SK-N-SH treated with all-trans-retinoic acid at 6 μM for 48 hours (cell line): ENCODE results near the gene CAPN13.

ENCODE experiments used
- ATAC-seq: fragments of 200-7000 bp; cut with Tn5 transposase; 3 replicates; pipeline ENCODE4 v1.9.1; 2020; ENCODE audit warnings: mild to moderate bottlenecking, moderate library complexity
- BACH2 ChIP-seq: fragments of 250-450 bp; sonication (Bioruptor Pico); IDR thresholded peaks from 2 replicates; pipeline ENCODE4 v1.9.0; 2021; ENCODE audit warnings: mild to moderate bottlenecking, borderline replicate concordance
- CSDC2 ChIP-seq: fragments of 250-450 bp; sonication (Bioruptor Pico); IDR thresholded peaks from 2 replicates; pipeline ENCODE4 v1.5.0; 2020; ENCODE audit warnings: mild to moderate bottlenecking, moderate library complexity
- ESRRG ChIP-seq: fragments of 250-450 bp; sonication (Bioruptor Pico); IDR thresholded peaks from 2 replicates; pipeline ENCODE4 v1.6.1; 2021; ENCODE audit warnings: mild to moderate bottlenecking
- GLIS3 ChIP-seq: fragments of 250-450 bp; sonication (Bioruptor Pico); IDR thresholded peaks from 2 replicates; pipeline ENCODE4 v1.5.0; 2020; ENCODE audit warnings: mild to moderate bottlenecking, moderate library complexity
- ISL1 ChIP-seq: fragments of 250-450 bp; sonication (Bioruptor Pico); IDR thresholded peaks from 2 replicates; pipeline ENCODE4 v2.1.2; 2022; ENCODE audit warnings: mild to moderate bottlenecking, moderate library complexity
- OSR1 ChIP-seq: fragments of 250-450 bp; sonication (Bioruptor Pico); IDR thresholded peaks from 2 replicates; pipeline ENCODE4 v1.8.0; 2022; ENCODE audit warnings: moderate library complexity, mild to moderate bottlenecking, inconsistent platforms
- PATZ1 ChIP-seq: fragments of 250-450 bp; sonication (Bioruptor Pico); IDR thresholded peaks from 2 replicates; pipeline ENCODE4 v1.8.0; 2020; ENCODE audit warnings: mild to moderate bottlenecking, moderate library complexity, borderline replicate concordance
- PPARA ChIP-seq: fragments of 250-450 bp; sonication (Bioruptor Pico); IDR thresholded peaks from 2 replicates; pipeline ENCODE4 v1.5.0; 2020; ENCODE audit warnings: mild to moderate bottlenecking, borderline replicate concordance
- RARB ChIP-seq: fragments of 250-450 bp; sonication (Bioruptor Pico); IDR thresholded peaks from 2 replicates; pipeline ENCODE4 v1.8.0; 2021; ENCODE audit warnings: mild to moderate bottlenecking, moderate library complexity
- SNAI2 ChIP-seq: fragments of 250-450 bp; sonication (Bioruptor Pico); IDR thresholded peaks from 2 replicates; pipeline ENCODE4 v1.5.0; 2020; ENCODE audit warnings: mild to moderate bottlenecking, moderate library complexity
- TCF4 ChIP-seq: fragments of 250-450 bp; sonication (Bioruptor Pico); IDR thresholded peaks from 2 replicates; pipeline ENCODE4 v1.8.0; 2021; ENCODE audit warnings: mild to moderate bottlenecking, moderate library complexity, borderline replicate concordance
- TOX ChIP-seq: fragments of 250-450 bp; sonication (Bioruptor Pico); IDR thresholded peaks from 2 replicates; pipeline ENCODE4 v1.8.0; 2021; ENCODE audit warnings: mild to moderate bottlenecking, moderate library complexity, borderline replicate concordance
- ZC3H10 ChIP-seq: fragments of 250-450 bp; sonication (Bioruptor Pico); IDR thresholded peaks from 2 replicates; pipeline ENCODE4 v1.5.1; 2021; ENCODE audit warnings: mild to moderate bottlenecking, moderate library complexity
- ZFP3 ChIP-seq: fragments of 250-450 bp; sonication (Bioruptor Pico); IDR thresholded peaks from 2 replicates; pipeline ENCODE4 v1.5.0; 2020; ENCODE audit warnings: mild to moderate bottlenecking, moderate library complexity
- ZFP30 ChIP-seq: fragments of 450-650 bp; formaldehyde crosslinking; IDR thresholded peaks from 2 replicates; pipeline ENCODE4 v1.5.0; 2022; ENCODE audit warnings: mild to moderate bottlenecking, moderate library complexity
- ZNF565 ChIP-seq: fragments of 450-650 bp; formaldehyde crosslinking; conservative IDR thresholded peaks from 2 replicates; pipeline ENCODE4 v1.5.0; 2020; ENCODE audit warnings: low read depth, mild to moderate bottlenecking, moderate library complexity
- ZNF70 ChIP-seq: fragments of 450-650 bp; formaldehyde crosslinking; IDR thresholded peaks from 2 replicates; pipeline ENCODE4 v1.5.0; 2020; ENCODE audit warnings: mild to moderate bottlenecking, moderate library complexity
- TF ChIP-seq, protein P1 (sequence below): fragments of 250-450 bp; sonication (Bioruptor Pico); IDR thresholded peaks from 2 replicates; pipeline ENCODE4 v1.8.0; 2021; ENCODE audit warnings: low read depth, mild to moderate bottlenecking, moderate library complexity, borderline replicate concordance
- TF ChIP-seq, protein P2 (sequence below): fragments of 250-450 bp; sonication (Bioruptor Pico); IDR thresholded peaks from 2 replicates; pipeline ENCODE4 v1.5.0; 2020; ENCODE audit warnings: mild to moderate bottlenecking, moderate library complexity
- TF ChIP-seq, protein P3 (sequence below): fragments of 250-450 bp; sonication (Bioruptor Pico); IDR thresholded peaks from 2 replicates; pipeline ENCODE4 v1.5.1; 2021; ENCODE audit warnings: mild to moderate bottlenecking, moderate library complexity
- TF ChIP-seq, protein P4 (sequence below): fragments of 250-450 bp; sonication (Bioruptor Pico); IDR thresholded peaks from 2 replicates; pipeline ENCODE4 v1.5.1; 2020; ENCODE audit warnings: low read depth, mild to moderate bottlenecking, moderate library complexity

CAPN13 gene

DNA sequence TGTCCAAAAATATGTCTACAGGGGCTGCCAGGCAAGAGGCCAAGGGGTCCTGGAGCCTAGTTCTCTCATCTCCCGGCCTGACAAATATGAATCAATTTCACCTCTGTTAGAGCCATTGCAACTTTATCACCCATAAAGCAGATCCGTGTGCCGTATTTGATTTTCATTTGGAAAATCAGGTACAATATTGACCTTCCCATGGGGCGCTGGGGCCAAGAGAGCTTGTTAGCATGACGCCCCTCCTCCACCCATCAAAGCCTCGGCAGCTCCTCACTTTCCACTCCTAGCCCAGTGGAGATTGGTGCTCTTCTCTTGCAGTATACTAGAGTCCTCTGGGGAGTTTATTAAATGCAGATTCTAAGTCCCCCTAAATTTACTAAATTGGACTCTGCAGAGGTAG lies 96.8 kb downstream of the CAPN13 start:
- TF ChIP-seq RARB (CRISPR knock-in tag), result no peak
- TF ChIP-seq ESRRG (CRISPR knock-in tag), result no peak
- TF ChIP-seq, protein P1, sequence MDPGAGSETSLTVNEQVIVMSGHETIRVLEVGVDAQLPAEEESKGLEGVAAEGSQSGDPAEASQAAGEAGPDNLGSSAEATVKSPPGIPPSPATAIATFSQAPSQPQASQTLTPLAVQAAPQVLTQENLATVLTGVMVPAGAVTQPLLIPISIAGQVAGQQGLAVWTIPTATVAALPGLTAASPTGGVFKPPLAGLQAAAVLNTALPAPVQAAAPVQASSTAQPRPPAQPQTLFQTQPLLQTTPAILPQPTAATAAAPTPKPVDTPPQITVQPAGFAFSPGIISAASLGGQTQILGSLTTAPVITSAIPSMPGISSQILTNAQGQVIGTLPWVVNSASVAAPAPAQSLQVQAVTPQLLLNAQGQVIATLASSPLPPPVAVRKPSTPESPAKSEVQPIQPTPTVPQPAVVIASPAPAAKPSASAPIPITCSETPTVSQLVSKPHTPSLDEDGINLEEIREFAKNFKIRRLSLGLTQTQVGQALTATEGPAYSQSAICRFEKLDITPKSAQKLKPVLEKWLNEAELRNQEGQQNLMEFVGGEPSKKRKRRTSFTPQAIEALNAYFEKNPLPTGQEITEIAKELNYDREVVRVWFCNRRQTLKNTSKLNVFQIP (CRISPR knock-in tag), result no peak
- TF ChIP-seq ZNF565 (CRISPR knock-in tag), result no peak
- TF ChIP-seq BACH2 (CRISPR knock-in tag), result no peak
- TF ChIP-seq SNAI2 (CRISPR knock-in tag), result no peak
- TF ChIP-seq ZFP30, result no peak
- TF ChIP-seq PPARA (CRISPR knock-in tag), result no peak
- no peak for TF ChIP-seq ISL1 (CRISPR knock-in tag)
- TF ChIP-seq, protein P2, sequence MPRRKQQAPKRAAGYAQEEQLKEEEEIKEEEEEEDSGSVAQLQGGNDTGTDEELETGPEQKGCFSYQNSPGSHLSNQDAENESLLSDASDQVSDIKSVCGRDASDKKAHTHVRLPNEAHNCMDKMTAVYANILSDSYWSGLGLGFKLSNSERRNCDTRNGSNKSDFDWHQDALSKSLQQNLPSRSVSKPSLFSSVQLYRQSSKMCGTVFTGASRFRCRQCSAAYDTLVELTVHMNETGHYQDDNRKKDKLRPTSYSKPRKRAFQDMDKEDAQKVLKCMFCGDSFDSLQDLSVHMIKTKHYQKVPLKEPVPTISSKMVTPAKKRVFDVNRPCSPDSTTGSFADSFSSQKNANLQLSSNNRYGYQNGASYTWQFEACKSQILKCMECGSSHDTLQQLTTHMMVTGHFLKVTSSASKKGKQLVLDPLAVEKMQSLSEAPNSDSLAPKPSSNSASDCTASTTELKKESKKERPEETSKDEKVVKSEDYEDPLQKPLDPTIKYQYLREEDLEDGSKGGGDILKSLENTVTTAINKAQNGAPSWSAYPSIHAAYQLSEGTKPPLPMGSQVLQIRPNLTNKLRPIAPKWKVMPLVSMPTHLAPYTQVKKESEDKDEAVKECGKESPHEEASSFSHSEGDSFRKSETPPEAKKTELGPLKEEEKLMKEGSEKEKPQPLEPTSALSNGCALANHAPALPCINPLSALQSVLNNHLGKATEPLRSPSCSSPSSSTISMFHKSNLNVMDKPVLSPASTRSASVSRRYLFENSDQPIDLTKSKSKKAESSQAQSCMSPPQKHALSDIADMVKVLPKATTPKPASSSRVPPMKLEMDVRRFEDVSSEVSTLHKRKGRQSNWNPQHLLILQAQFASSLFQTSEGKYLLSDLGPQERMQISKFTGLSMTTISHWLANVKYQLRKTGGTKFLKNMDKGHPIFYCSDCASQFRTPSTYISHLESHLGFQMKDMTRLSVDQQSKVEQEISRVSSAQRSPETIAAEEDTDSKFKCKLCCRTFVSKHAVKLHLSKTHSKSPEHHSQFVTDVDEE (CRISPR knock-in tag), result no peak
- TF ChIP-seq PATZ1 (CRISPR knock-in tag), result no peak
- TF ChIP-seq, protein P3, sequence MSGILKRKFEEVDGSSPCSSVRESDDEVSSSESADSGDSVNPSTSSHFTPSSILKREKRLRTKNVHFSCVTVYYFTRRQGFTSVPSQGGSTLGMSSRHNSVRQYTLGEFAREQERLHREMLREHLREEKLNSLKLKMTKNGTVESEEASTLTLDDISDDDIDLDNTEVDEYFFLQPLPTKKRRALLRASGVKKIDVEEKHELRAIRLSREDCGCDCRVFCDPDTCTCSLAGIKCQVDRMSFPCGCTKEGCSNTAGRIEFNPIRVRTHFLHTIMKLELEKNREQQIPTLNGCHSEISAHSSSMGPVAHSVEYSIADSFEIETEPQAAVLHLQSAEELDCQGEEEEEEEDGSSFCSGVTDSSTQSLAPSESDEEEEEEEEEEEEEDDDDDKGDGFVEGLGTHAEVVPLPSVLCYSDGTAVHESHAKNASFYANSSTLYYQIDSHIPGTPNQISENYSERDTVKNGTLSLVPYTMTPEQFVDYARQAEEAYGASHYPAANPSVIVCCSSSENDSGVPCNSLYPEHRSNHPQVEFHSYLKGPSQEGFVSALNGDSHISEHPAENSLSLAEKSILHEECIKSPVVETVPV (CRISPR knock-in tag), result no peak
- no peak for TF ChIP-seq OSR1 (CRISPR knock-in tag)
- TF ChIP-seq GLIS3 (CRISPR knock-in tag), result no peak
- TF ChIP-seq ZC3H10, result no peak
- TF ChIP-seq ZFP3 (CRISPR knock-in tag), result no peak
- TF ChIP-seq, protein P4, sequence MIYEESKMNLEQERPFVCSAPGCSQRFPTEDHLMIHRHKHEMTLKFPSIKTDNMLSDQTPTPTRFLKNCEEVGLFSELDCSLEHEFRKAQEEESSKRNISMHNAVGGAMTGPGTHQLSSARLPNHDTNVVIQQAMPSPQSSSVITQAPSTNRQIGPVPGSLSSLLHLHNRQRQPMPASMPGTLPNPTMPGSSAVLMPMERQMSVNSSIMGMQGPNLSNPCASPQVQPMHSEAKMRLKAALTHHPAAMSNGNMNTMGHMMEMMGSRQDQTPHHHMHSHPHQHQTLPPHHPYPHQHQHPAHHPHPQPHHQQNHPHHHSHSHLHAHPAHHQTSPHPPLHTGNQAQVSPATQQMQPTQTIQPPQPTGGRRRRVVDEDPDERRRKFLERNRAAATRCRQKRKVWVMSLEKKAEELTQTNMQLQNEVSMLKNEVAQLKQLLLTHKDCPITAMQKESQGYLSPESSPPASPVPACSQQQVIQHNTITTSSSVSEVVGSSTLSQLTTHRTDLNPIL (CRISPR knock-in tag), result no peak
- TF ChIP-seq ZNF70 (CRISPR knock-in tag), result no peak
- ATAC-seq, result no peak

- TF ChIP-seq GLIS3 (CRISPR knock-in tag) (no peak), TCF4 (no peak), ZNF70 (CRISPR knock-in tag) (no peak), ESRRG (CRISPR knock-in tag) (no peak), CSDC2 (CRISPR knock-in tag) (no peak), PATZ1 (CRISPR knock-in tag) (no peak), PPARA (CRISPR knock-in tag) (no peak), ZC3H10 (no peak), RARB (CRISPR knock-in tag) (no peak), TOX (CRISPR knock-in tag) (no peak)
Observed at GRCh38 chr2:30710016-30710415, 97.2 kb downstream of the CAPN13 start.

More at GRCh38 chr2:30710016-30710415, 97.2 kb downstream of the CAPN13 start:
- no peak for ATAC-seq
